HFF-Myc (cell line): ENCODE results near the gene CUBN.

ENCODE experiments used
- DNase-seq: peaks from one replicate; pipeline ENCODE4 v3.0.0-alpha.2; 2011; ENCODE audit warnings: low read depth; ENCODE audit errors: extremely low read depth
- H3K4me3 ChIP-seq: replicated peaks from 2 replicates; pipeline ENCODE4 v1.5.1; 2011; ENCODE audit warnings: low read depth, mild to moderate bottlenecking, control low read depth, low read length
- TF ChIP-seq, protein P1 (sequence below): IDR thresholded peaks from 2 replicates; pipeline ENCODE4 v1.5.1; 2012; ENCODE audit warnings: mild to moderate bottlenecking, low read depth, low read length, control low read depth; ENCODE audit errors: missing control alignments

The CUBN gene

DNA sequence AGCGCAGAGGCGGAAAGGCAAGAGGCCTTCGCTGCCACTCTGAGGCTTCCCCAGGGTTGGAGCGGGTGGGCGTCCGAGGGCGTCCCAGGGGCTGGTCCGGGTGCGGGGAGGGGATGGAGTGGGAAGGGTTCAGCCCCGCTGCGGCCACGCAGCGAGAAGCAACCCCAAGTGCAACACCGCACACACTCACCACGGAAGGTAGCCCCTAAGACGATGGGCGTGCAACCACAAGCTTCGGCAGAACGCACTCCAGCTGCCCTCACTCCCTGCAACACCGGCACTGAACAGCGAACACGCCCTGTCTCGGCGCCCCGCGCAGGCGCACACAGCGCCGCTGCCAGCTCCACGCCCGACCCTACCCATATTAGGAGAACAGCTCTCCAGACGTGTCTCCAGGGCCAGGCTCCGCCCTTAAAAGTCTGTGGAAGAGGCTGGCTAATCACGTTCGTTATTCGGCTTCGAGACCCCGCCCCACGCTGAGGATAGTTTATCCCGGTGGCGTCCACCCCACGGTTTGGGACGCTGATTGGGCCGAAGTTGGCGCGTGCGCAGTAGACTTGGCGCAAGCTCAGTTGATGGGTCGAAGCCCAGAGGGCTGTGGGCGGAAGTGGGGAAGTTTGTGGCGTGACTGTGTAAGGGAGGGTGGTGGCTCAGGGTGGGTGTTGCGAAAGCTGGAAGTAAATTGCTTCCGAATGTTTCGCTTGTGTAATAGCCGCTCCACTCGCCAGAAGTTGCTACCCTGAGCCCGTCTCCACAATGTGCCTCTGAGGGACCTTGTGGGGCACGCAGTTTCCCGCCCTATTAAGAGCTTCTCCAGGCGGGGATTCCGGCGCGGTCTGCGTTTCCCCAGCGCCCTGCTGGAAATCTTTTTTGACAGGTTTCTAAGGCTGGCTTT, 312.2 kb downstream of the CUBN start, which contains the start of gene RSU1:
RSU1 (minus strand) TSS at position 300 of the 895 bp plus-strand sequence. CDS start 343 bp downstream, outside the sequence.
- TF ChIP-seq, protein P1, sequence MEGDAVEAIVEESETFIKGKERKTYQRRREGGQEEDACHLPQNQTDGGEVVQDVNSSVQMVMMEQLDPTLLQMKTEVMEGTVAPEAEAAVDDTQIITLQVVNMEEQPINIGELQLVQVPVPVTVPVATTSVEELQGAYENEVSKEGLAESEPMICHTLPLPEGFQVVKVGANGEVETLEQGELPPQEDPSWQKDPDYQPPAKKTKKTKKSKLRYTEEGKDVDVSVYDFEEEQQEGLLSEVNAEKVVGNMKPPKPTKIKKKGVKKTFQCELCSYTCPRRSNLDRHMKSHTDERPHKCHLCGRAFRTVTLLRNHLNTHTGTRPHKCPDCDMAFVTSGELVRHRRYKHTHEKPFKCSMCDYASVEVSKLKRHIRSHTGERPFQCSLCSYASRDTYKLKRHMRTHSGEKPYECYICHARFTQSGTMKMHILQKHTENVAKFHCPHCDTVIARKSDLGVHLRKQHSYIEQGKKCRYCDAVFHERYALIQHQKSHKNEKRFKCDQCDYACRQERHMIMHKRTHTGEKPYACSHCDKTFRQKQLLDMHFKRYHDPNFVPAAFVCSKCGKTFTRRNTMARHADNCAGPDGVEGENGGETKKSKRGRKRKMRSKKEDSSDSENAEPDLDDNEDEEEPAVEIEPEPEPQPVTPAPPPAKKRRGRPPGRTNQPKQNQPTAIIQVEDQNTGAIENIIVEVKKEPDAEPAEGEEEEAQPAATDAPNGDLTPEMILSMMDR: no peak
- peak within 1 kb of the TSS; percentile 83 for H3K4me3 ChIP-seq
- DNase-seq: peak; percentile 98

GRCh38 chr10:16816830-16817124, 312.8 kb downstream of the CUBN start:
- H3K4me3 ChIP-seq: peak overlapping the region; percentile 83
- TF ChIP-seq, protein P1: no peak
- no peak for DNase-seq

- TF ChIP-seq, protein P1: no peak
- DNase-seq: no peak
Observed at GRCh38 chr10:16816171-16816570, 313.4 kb downstream of the CUBN start.

DNA sequence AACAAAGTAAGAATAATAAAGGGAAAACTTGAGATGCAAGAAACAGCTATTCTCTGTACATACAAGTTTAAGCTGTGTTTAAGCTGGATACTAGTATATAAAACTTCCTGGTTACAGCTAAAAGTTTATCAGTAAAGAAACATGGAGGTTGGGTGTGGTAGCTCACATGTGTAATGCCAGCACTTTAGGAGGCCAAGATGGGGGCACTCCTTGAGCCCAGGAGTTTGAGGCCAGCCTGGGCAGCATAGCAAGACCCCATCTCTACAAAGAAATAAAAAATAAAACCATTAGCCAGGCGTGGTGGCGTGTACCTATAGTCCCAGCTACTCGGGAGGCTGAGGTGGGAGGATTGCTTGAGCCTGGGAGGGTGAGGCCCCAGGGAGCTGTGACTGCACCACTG, 315.6 kb downstream of the CUBN start:
- H3K4me3 ChIP-seq: no peak overlapping the region
- no peak for DNase-seq
- TF ChIP-seq, protein P1: no peak

More at GRCh38 chr10:16816171-16816570, 313.4 kb downstream of the CUBN start:
- peak overlapping the region; percentile 83 for H3K4me3 ChIP-seq

DNA sequence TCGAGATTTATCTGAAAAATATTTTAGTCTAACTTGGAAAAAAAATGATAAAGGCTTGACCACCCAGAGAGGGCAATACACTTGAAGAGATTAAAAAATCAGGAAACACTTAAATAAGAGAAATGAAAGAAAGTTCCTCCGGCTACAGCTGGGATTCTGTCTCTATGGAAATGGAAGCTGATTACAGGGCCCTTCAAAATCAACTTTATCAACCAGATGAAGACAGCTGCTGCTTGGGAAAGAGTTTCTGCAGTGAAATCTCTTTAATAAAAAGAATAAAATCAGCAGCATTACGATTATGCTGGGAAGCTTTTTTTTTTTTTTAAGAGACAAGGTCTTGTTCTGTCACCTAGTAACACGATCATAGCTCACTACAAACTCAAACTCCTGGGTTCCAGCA, 316.9 kb downstream of the CUBN start:
- DNase-seq: no peak
- TF ChIP-seq, protein P1: no peak

DNA sequence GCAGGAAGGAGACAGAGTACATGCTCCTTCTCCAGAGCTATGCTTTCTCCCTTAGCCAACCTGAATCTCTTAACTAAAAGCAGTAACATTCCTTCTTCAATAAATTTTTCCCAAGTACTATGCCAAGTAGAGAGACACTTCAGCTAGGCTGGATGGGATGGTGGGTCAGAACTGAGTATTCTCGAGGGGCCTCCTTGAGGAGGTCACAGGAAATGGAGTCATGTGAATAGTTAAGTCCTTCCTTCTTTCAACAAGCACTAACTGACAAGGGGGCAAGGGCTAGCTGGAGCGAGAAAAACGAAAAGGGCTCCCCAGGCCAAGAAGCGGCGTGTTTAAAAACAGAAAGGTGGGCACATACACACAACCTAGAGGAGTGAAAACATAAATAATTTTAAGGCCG, 317.8 kb downstream of the CUBN start:
- TF ChIP-seq, protein P1: no peak
- no peak for DNase-seq

More for the DNA sequence above, 316.9 kb downstream of the CUBN start:
- no peak overlapping the region for H3K4me3 ChIP-seq

More for the DNA sequence above, 317.8 kb downstream of the CUBN start:
- H3K4me3 ChIP-seq: no peak overlapping the region
